Vagina (tissue), 2 donors: ENCODE data around the gene ZNF80.

Experiments
- CTCF ChIP-seq, 3 experiments: fragments of 450-650 bp in 2 of 3; fragments of 200-600 bp in 1 of 3; sonication (generic) in 1 of 3; IDR thresholded peaks; one replicate each; pipeline ENCODE4 v1.5.1; 2017 to 2019; ENCODE audit warnings: antibody characterized with exemption in 3 of 3, mild to moderate bottlenecking in 2 of 3, moderate library complexity in 2 of 3
- POLR2A ChIP-seq, 2 donors: fragments of 450-650 bp; IDR thresholded peaks; one replicate each; pipeline ENCODE4 v1.6.1; 2017; ENCODE audit warnings: antibody characterized with exemption in 2 of 2, mild to moderate bottlenecking in 2 of 2, moderate library complexity in 2 of 2
- POLR2AphosphoS5 ChIP-seq, 2 donors: sonication (generic); formaldehyde crosslinking; IDR thresholded peaks; one replicate each; pipeline ENCODE4 v1.9.0; 2017; ENCODE audit warnings: antibody characterized with exemption in 2 of 2, mild to moderate bottlenecking in 2 of 2, low read depth in 1 of 2; ENCODE audit not compliant: insufficient read depth in 1 of 2

- no peak for TF ChIP-seq POLR2A (IDR thresholded peaks at IDR 0.05)
- TF ChIP-seq CTCF (IDR thresholded peaks at IDR 0.05): no peak
- no peak for TF ChIP-seq POLR2AphosphoS5 (IDR thresholded peaks at IDR 0.05; ENCODE audit: insufficient read depth in 1 of 2, low read depth in 1 of 2)
Measured at GRCh38 chr3:114218578-114219185, 18.7 kb downstream of the ZNF80 start.
